WERI-Rb-1 (cell line): ENCODE measurements around the gene NPAS3.

Source experiments
- DNase-seq: peaks from one replicate; pipeline ENCODE4 v3.0.0-alpha.2; 2020
- H3K27ac ChIP-seq: fragments of 250-450 bp; sonication (Bioruptor Pico); 2 replicates; pipeline ENCODE4 v1.5.1; 2020; ENCODE audit warnings: mild to moderate bottlenecking, moderate library complexity
- H3K27me3 ChIP-seq: fragments of 250-450 bp; sonication (Bioruptor Pico); 2 replicates; pipeline ENCODE4 v1.5.1; 2021; ENCODE audit warnings: mild to moderate bottlenecking, low read depth, moderate library complexity; ENCODE audit not compliant: insufficient read depth, severe bottlenecking
- H3K36me3 ChIP-seq: fragments of 250-450 bp; sonication (Bioruptor Pico); 2 replicates; pipeline ENCODE4 v1.5.1; 2020; ENCODE audit warnings: mild to moderate bottlenecking, moderate library complexity
- H3K4me3 ChIP-seq: 2 replicates; pipeline ENCODE4 v1.5.1; 2011; ENCODE audit warnings: low read depth, mild to moderate bottlenecking, control low read depth, low read length
- H3K9me3 ChIP-seq: fragments of 250-450 bp; sonication (Bioruptor Pico); 2 replicates; pipeline ENCODE4 v1.5.1; 2021; ENCODE audit warnings: mild to moderate bottlenecking, moderate library complexity; ENCODE audit not compliant: severe bottlenecking
- CTCF ChIP-seq: IDR thresholded peaks from 2 replicates; pipeline ENCODE4 v1.5.1; 2011; ENCODE audit warnings: low read depth, mild to moderate bottlenecking, control low read depth, inconsistent platforms, low read length

NPAS3 gene

GRCh38 chr14:33589334-33589733 lies 650.7 kb downstream of the NPAS3 start:
- H3K4me3 ChIP-seq: no peak overlapping the region
- H3K27ac ChIP-seq: no peak overlapping the region
- DNase-seq: no peak

GRCh38 chr14:33590891-33591630 lies 652.4 kb downstream of the NPAS3 start:
- DNase-seq: no peak
- Histone ChIP-seq H3K36me3 (no peaks in the 10 kb centered on the region), H3K27ac (no peak overlapping the region), H3K9me3 (no peaks in the 10 kb centered on the region), H3K27me3 (no peaks in the 10 kb centered on the region), H3K4me3 (no peak overlapping the region)
- no peak for TF ChIP-seq CTCF

More at GRCh38 chr14:33589334-33589733, 650.7 kb downstream of the NPAS3 start:
- TF ChIP-seq CTCF: no peak
- no peaks in the 10 kb centered on the region for H3K9me3 ChIP-seq
- H3K36me3 ChIP-seq: no peaks in the 10 kb centered on the region
- no peaks in the 10 kb centered on the region for H3K27me3 ChIP-seq

GRCh38 chr14:33592297-33592696 lies 653.6 kb downstream of the NPAS3 start:
- DNase-seq: no peak
- Histone ChIP-seq H3K36me3 (no peaks in the 10 kb centered on the region), H3K4me3 (no peak overlapping the region), H3K27me3 (no peaks in the 10 kb centered on the region), H3K9me3 (no peaks in the 10 kb centered on the region), H3K27ac (no peak overlapping the region)
- no peak for TF ChIP-seq CTCF

GRCh38 chr14:33596211-33597080 lies 657.8 kb downstream of the NPAS3 start:
- no peaks in the 10 kb centered on the region for H3K27me3 ChIP-seq
- no peak for TF ChIP-seq CTCF
- H3K27ac ChIP-seq: no peak overlapping the region
- H3K4me3 ChIP-seq: no peak overlapping the region
- no peak for DNase-seq
- H3K9me3 ChIP-seq: no peaks in the 10 kb centered on the region
- no peaks in the 10 kb centered on the region for H3K36me3 ChIP-seq

GRCh38 chr14:33598582-33598981 lies 659.9 kb downstream of the NPAS3 start:
- Histone ChIP-seq H3K27ac (no peak overlapping the region), H3K27me3 (no peaks in the 10 kb centered on the region), H3K4me3 (no peak overlapping the region), H3K36me3 (no peaks in the 10 kb centered on the region), H3K9me3 (no peaks in the 10 kb centered on the region)
- DNase-seq: no peak
- TF ChIP-seq CTCF: no peak
